K562 (cell line): ENCODE measurements around the gene SMOC2. TPM values are rescaled to one million over a fixed set of nuclear protein-coding genes. Genes with fewer than 3 reads are reported as not detected.

Experiments
- ATAC-seq: fragments of 200-7000 bp; cut with Tn5 transposase; 3 replicates; pipeline ENCODE4 v1.9.1; 2020; ENCODE audit warnings: moderate library complexity
- BruUV-seq: library from RNA; stranded (reverse); fragments of 400-500 nt; replicated peaks from 2 replicates; lab custom pipeline; 2021; lab: Mats Ljungman, UMichigan
- CTCF ChIA-PET: fragments of 300-600 bp; formaldehyde crosslinking; extraction: SDS; loops from one replicate; lab custom pipeline; 2021; ENCODE audit warnings: low intra/inter-chr PET ratio; lab: Yijun Ruan, JAX
- POLR2A ChIA-PET: fragments of 300-600, 350-650 bp; sonication (Branson Sonifier 250); formaldehyde crosslinking; extraction: SDS; loops from one replicate; lab custom pipeline; 2021; ENCODE audit warnings: antibody characterized with exemption, inconsistent platforms; lab: Yijun Ruan, JAX
- DNase-seq, 4 experiments: peaks; one replicate each; pipeline versions ENCODE4 v3.0.0 to v3.0.0-alpha.2; 2011 to 2018; ENCODE audit warnings: low spot score in 3 of 4, mixed read lengths in 3 of 4; ENCODE audit errors: extremely low read depth in 1 of 4
- FAIRE-seq: peaks from 2 replicates; lab custom pipeline; 2011; peaks lifted over from hg19 to GRCh38; lab: Jason Lieb, UNC
- H2AFZ ChIP-seq: 2 replicates; pipeline ENCODE4 v1.6.0; 2011; ENCODE audit warnings: low read depth, low read length, control low read depth, inconsistent platforms
- H3K27ac ChIP-seq: fragments of 200-600 bp; 3 replicates; pipeline ENCODE4 v1.8.0; 2011; ENCODE audit warnings: low read depth, mild to moderate bottlenecking, control low read depth, inconsistent platforms, low read length, moderate library complexity, mixed read lengths; ENCODE audit errors: extremely low read depth
- H3K27me3 ChIP-seq, 2 experiments: fragments of 300-600 bp in 1 of 2; 2 replicates in 1 of 2; 3 replicates in 1 of 2; pipeline versions ENCODE4 v1.6.0 to v1.8.0; 2011; ENCODE audit warnings: inconsistent platforms in 2 of 2, low read length in 2 of 2, mild to moderate bottlenecking in 1 of 2, mixed read lengths in 1 of 2, moderate library complexity in 1 of 2; ENCODE audit not compliant: control insufficient read depth in 2 of 2, insufficient read depth in 2 of 2
- H3K36me3 ChIP-seq: fragments of 300-600 bp; 3 replicates; pipeline ENCODE4 v1.8.0; 2011; ENCODE audit warnings: mild to moderate bottlenecking, low read length, inconsistent platforms; ENCODE audit not compliant: control insufficient read depth, insufficient read depth
- H3K4me1 ChIP-seq, 2 experiments: fragments of 200-600 bp in 1 of 2; replicated peaks in 1 of 2; 2 replicates in 1 of 2; 3 replicates in 1 of 2; pipeline versions ENCODE4 v1.5.1 to v1.8.0; 2011; ENCODE audit warnings: inconsistent platforms in 2 of 2, low read length in 2 of 2, mild to moderate bottlenecking in 1 of 2, mixed read lengths in 1 of 2, moderate library complexity in 1 of 2; ENCODE audit not compliant: control insufficient read depth in 2 of 2, insufficient read depth in 2 of 2
- H3K4me2 ChIP-seq: 2 replicates; pipeline ENCODE4 v1.6.1; 2011; ENCODE audit warnings: low read length, control low read depth, inconsistent platforms, mixed read lengths; ENCODE audit not compliant: insufficient read depth
- H3K4me3 ChIP-seq: fragments of 200-600 bp; sonication (generic), shearing (Covaris generic); 2 replicates; pipeline ENCODE4 v1.5.1; 2016; ENCODE audit warnings: control low read depth, inconsistent platforms
- H3K79me2 ChIP-seq: fragments of 200-600 bp; 3 replicates; pipeline ENCODE4 v1.8.0; 2011; ENCODE audit warnings: low read length, inconsistent platforms; ENCODE audit not compliant: control insufficient read depth, insufficient read depth
- H3K9ac ChIP-seq, 2 experiments: 2 replicates each; pipeline versions ENCODE4 v1.6.0 to v1.6.1; 2011; ENCODE audit warnings: low read depth in 2 of 2, low read length in 2 of 2, control low read depth in 1 of 2, inconsistent platforms in 1 of 2, mild to moderate bottlenecking in 1 of 2, mixed read lengths in 1 of 2; ENCODE audit not compliant: insufficient read depth in 1 of 2
- H3K9me1 ChIP-seq: one replicate; pipeline ENCODE4 v1.6.0; 2011; ENCODE audit warnings: inconsistent platforms, mild to moderate bottlenecking, low read length, moderate library complexity; ENCODE audit not compliant: control insufficient read depth, insufficient read depth
- H3K9me3 ChIP-seq: replicated peaks from 2 replicates; pipeline ENCODE4 v1.5.1; 2011; ENCODE audit warnings: low read depth, low read length, inconsistent platforms; ENCODE audit not compliant: control insufficient read depth, insufficient read depth
- H4K20me1 ChIP-seq: replicated peaks from 2 replicates; pipeline ENCODE4 v1.6.1; 2011; ENCODE audit warnings: low read length, inconsistent platforms, mixed read lengths; ENCODE audit not compliant: control insufficient read depth, insufficient read depth
- ATF1 ChIP-seq, 2 experiments: fragments of 450-650 bp in 1 of 2; IDR thresholded peaks; 2 replicates each; pipeline ENCODE4 v1.6.1; 2016; ENCODE audit warnings: missing compliant biosample characterization in 1 of 2, missing genetic modification characterization in 1 of 2
- KLF10 ChIP-seq: fragments of 250-450 bp; sonication (Bioruptor Pico); IDR thresholded peaks from 2 replicates; pipeline ENCODE4 v1.6.1; 2021; ENCODE audit warnings: matching md5 sums
- MBD2 ChIP-seq: sonication (generic); IDR thresholded peaks from 2 replicates; pipeline ENCODE4 v1.6.1; 2016; ENCODE audit warnings: low read depth, borderline replicate concordance
- MEF2D ChIP-seq: conservative IDR thresholded peaks from 2 replicates; pipeline ENCODE4 v1.6.1; 2016; ENCODE audit warnings: low read depth, missing genetic modification characterization, missing compliant biosample characterization
- SAFB ChIP-seq: fragments of 200-400 bp; formaldehyde crosslinking; IDR thresholded peaks from 2 replicates; pipeline ENCODE4 v1.6.1; 2017; ENCODE audit warnings: low read depth, low read length, borderline replicate concordance
- SIN3A ChIP-seq, 2 experiments: fragments of 150-350 bp in 1 of 2; IDR thresholded peaks; 2 replicates each; pipeline ENCODE4 v1.6.1; 2011 to 2016; ENCODE audit warnings: borderline replicate concordance in 2 of 2, low read depth in 2 of 2, low read length in 2 of 2, mild to moderate bottlenecking in 2 of 2, moderate library complexity in 2 of 2; ENCODE audit not compliant: control insufficient read depth in 1 of 2
- SRSF3 ChIP-seq: fragments of 200-400 bp; formaldehyde crosslinking; IDR thresholded peaks from 2 replicates; pipeline ENCODE4 v1.6.1; 2016; ENCODE audit warnings: mild to moderate bottlenecking, low read length, moderate library complexity; ENCODE audit not compliant: insufficient read depth
- THRAP3 ChIP-seq: fragments of 450-650 bp; IDR thresholded peaks from 2 replicates; pipeline ENCODE4 v1.6.1; 2016; ENCODE audit warnings: mild to moderate bottlenecking, inconsistent platforms, borderline replicate concordance
- ZNF184 ChIP-seq: sonication (generic); formaldehyde crosslinking; IDR thresholded peaks from 2 replicates; pipeline ENCODE4 v1.5.0; 2020; ENCODE audit warnings: missing genetic modification reagents
- ZNF253 ChIP-seq: fragments of 250-450 bp; sonication (Bioruptor Pico); conservative IDR thresholded peaks from 2 replicates; pipeline ENCODE4 v1.6.1; 2021; ENCODE audit warnings: mild to moderate bottlenecking
- WGBS: fragments of 100-300 bp; shearing (Covaris generic); methylation state at CpG from one replicate; pipeline ENCODE4 v1.1.6; 2016; ENCODE audit warnings: low coverage, mixed read lengths; ENCODE audit not compliant: insufficient coverage; ENCODE audit errors: missing lambda C conversion rate; 5-methylcytosine and 5-hydroxymethylcytosine counted together
- in situ Hi-C: fragments of 300-500 bp; cut with MboI; formaldehyde crosslinking; loops from 4 replicates; pipeline ENCODE4 v1.15.0; 2018; ENCODE audit warnings: inconsistent platforms, mixed read lengths
- intact Hi-C: fragments of 100-400 bp; cut with micrococcal nuclease; formaldehyde crosslinking; loops from 2 replicates; pipeline ENCODE4 v1.14.2; 2022
- polyA plus RNA-seq, 8 experiments: library from polyadenylated mRNA; depleted of rRNA in 4 of 8; stranded (reverse) in 5 of 8; unstranded in 3 of 8; fragments of >200 nt; fragmentation: Nextera tagmentation in 2 of 8; fragmentation: Illumina TruSeq in 1 of 8; extraction: Ambion mirVana in 2 of 8; extraction: Trizol in 1 of 8; gene quantifications; 2 replicates each; pipeline versions ENCODE4 v1.2.1 to v1.2.3, GENCODE V29; 2011 to 2014; ENCODE audit warnings: inconsistent platforms in 1 of 8, missing spikeins in 1 of 8
- total RNA-seq, 7 experiments: library from RNA; depleted of rRNA in 6 of 7; stranded (reverse); fragments of >200 nt in 6 of 7; fragmentation: Illumina TruSeq in 2 of 7; extraction: Trizol in 2 of 7; gene quantifications; 2 replicates each; pipeline versions ENCODE4 v1.2.1 to v1.2.3, GENCODE V29; 2011 to 2021; ENCODE audit warnings: low replicate concordance in 1 of 7
- TF ChIP-seq, protein P1 (sequence below): IDR thresholded peaks from 2 replicates; pipeline ENCODE4 v1.6.1; 2012; ENCODE audit warnings: low read depth, low read length, improper control_type of control experiment, borderline replicate concordance
- TF ChIP-seq, protein P2 (sequence below): fragments of 450-650 bp; IDR thresholded peaks from 2 replicates; pipeline ENCODE4 v1.6.1; 2016; ENCODE audit warnings: mild to moderate bottlenecking

SMOC2 gene
- total and polyA plus RNA-seq, 9 of the 15 experiments (the other 6 are each of a cell fraction or from before 2014, with no cell fraction given) = 0.45 to 2.3 (median 1.1) TPM

DNA sequence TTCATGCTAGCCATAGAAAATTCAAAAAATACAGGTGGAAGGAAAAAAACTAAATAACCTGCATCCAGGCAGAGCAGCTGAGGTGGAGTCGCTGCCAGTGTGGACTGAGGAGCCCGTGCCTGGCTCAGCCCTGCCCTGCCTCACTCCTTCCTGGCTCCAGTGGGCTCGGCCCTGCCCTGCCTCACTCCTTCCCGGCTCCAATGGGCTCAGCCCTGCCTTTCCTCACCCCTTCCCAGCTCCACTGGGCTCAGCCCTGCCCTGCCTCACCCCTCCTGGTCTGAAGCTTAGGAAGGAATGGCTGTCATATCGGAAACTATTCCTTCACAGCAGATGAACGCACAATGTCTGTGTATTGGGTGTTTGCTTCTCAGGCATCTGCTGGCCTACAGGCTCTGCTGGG is 142.1 kb downstream of the SMOC2 start:
- Histone ChIP-seq H3K4me2 (no peak overlapping the region), H4K20me1 (no peaks in the 10 kb centered on the region), H3K79me2 (no peaks in the 10 kb centered on the region), H3K9me1 (no peaks in the 10 kb centered on the region), H3K36me3 (no peaks in the 10 kb centered on the region), H3K4me1 (peaks cover 0 to 4% of the 10 kb centered on the region in 2 experiments; a peak in 1 of 5 replicates), H3K27ac (no peak overlapping the region), H3K9me3 (no peaks in the 10 kb centered on the region), H3K9ac (no peak overlapping the region), H3K27me3 (peaks cover 3 to 35% of the 10 kb centered on the region in 2 experiments; a peak in 3 of 5 replicates), H2AFZ (no peak overlapping the region), H3K4me3 (no peak overlapping the region)
- TF ChIP-seq MEF2D (tag) (no peak), SIN3A (IDR thresholded peaks at IDR 0.05; ENCODE audit: borderline replicate concordance in 2 of 2, control insufficient read depth in 1 of 2, low read depth in 2 of 2, low read length in 2 of 2) (no peak), ZNF253 (CRISPR knock-in tag) (no peak), ZNF184 (CRISPR knock-in tag) (no peak), KLF10 (CRISPR knock-in tag) (no peak), SAFB (no peak), SRSF3 (no peak), THRAP3 (no peak), ATF1 (CRISPR knock-in tag; IDR thresholded peaks at IDR 0.05) (no peak), ATF1 (tag; IDR thresholded peaks at IDR 0.05) (no peak), MBD2 (no peak)
- TF ChIP-seq, protein P1, sequence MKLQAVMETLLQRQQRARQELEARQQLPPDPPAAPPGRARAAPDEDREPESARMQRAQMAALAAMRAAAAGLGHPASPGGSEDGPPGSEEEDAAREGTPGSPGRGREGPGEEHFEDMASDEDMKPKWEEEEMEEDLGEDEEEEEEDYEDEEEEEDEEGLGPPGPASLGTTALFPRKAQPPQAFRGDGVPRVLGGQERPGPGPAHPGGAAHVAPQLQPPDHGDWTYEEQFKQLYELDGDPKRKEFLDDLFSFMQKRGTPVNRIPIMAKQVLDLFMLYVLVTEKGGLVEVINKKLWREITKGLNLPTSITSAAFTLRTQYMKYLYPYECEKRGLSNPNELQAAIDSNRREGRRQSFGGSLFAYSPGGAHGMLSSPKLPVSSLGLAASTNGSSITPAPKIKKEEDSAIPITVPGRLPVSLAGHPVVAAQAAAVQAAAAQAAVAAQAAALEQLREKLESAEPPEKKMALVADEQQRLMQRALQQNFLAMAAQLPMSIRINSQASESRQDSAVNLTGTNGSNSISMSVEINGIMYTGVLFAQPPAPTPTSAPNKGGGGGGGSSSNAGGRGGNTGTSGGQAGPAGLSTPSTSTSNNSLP = no peak
- TF ChIP-seq, protein P2, sequence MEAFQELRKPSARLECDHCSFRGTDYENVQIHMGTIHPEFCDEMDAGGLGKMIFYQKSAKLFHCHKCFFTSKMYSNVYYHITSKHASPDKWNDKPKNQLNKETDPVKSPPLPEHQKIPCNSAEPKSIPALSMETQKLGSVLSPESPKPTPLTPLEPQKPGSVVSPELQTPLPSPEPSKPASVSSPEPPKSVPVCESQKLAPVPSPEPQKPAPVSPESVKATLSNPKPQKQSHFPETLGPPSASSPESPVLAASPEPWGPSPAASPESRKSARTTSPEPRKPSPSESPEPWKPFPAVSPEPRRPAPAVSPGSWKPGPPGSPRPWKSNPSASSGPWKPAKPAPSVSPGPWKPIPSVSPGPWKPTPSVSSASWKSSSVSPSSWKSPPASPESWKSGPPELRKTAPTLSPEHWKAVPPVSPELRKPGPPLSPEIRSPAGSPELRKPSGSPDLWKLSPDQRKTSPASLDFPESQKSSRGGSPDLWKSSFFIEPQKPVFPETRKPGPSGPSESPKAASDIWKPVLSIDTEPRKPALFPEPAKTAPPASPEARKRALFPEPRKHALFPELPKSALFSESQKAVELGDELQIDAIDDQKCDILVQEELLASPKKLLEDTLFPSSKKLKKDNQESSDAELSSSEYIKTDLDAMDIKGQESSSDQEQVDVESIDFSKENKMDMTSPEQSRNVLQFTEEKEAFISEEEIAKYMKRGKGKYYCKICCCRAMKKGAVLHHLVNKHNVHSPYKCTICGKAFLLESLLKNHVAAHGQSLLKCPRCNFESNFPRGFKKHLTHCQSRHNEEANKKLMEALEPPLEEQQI = no peak
- ChIA-PET POLR2A (interaction anchor here (0.6 kb wide), 1 partner anchor 275 kb away, joined by 3 read pairs; no protein-coding TSS in a partner anchor), CTCF (no interaction called here)
- in situ Hi-C loops = no loop called here
- DNase-seq (no peak), FAIRE-seq (no peak), ATAC-seq (no peak)
- intact Hi-C loops = no loop called here
- 12% methylated on average over 6 of the region's 6 CpGs for WGBS
- no TSS peak for BruUV-seq
